Progenitor cell of endocrine pancreas (in vitro differentiated cells): ENCODE measurements around the gene PRR14L. TPM values are rescaled to one million over a fixed set of nuclear protein-coding genes. Genes with fewer than 3 reads are reported as not detected.

Experiments used
- DNase-seq: peaks from one replicate; pipeline ENCODE4 v3.0.0; 2021; ENCODE audit warnings: low spot score; ENCODE audit not compliant: unreplicated experiment
- H3K27ac Mint-ChIP-seq: 2 replicates; pipeline ENCODE4 v1.8.0; 2021; ENCODE audit warnings: mild to moderate bottlenecking, moderate library complexity, mixed read lengths
- H3K27me3 Mint-ChIP-seq: 2 replicates; pipeline ENCODE4 v1.8.0; 2021; ENCODE audit warnings: mixed read lengths
- H3K36me3 Mint-ChIP-seq: 2 replicates; pipeline ENCODE4 v1.8.0; 2022; ENCODE audit warnings: mixed read lengths; ENCODE audit not compliant: insufficient read depth
- H3K4me1 Mint-ChIP-seq: 2 replicates; pipeline ENCODE4 v1.8.0; 2021; ENCODE audit warnings: low read depth, mixed read lengths
- H3K4me3 Mint-ChIP-seq: 2 replicates; pipeline ENCODE4 v1.8.0; 2021; ENCODE audit warnings: low read depth, mild to moderate bottlenecking, moderate library complexity, mixed read lengths
- H3K9me3 Mint-ChIP-seq: 2 replicates; pipeline ENCODE4 v1.8.0; 2021; ENCODE audit warnings: low read depth, mixed read lengths
- CTCF ChIP-seq: fragments of 200-600 bp; sonication (generic); IDR thresholded peaks from one replicate; pipeline ENCODE4 v1.5.0; 2021; ENCODE audit warnings: antibody characterized with exemption, mild to moderate bottlenecking; ENCODE audit not compliant: unreplicated experiment
- total RNA-seq: library from RNA; stranded (reverse); gene quantifications from 2 replicates; pipeline ENCODE4 v1.2.1, GENCODE V29; 2021

Gene PRR14L
- total RNA-seq, 1 donor from 2014 or later = 87.2 TPM

GRCh38 chr22:31739795-31740201, 10.1 kb downstream of the PRR14L start:
- H3K27ac Mint-ChIP-seq = no peak overlapping the region
- no peak for TF ChIP-seq CTCF
- H3K4me3 Mint-ChIP-seq = no peak overlapping the region
- no peaks in the 10 kb centered on the region for H3K27me3 Mint-ChIP-seq
- DNase-seq = no peak
- H3K36me3 Mint-ChIP-seq = peaks cover 17% of the 10 kb centered on the region
- H3K9me3 Mint-ChIP-seq = no peaks in the 10 kb centered on the region
- H3K4me1 Mint-ChIP-seq = peaks cover 9% of the 10 kb centered on the region

- H3K4me1 Mint-ChIP-seq = peaks cover 20% of the 10 kb centered on the region
- H3K27ac Mint-ChIP-seq = no peak overlapping the region
- H3K27me3 Mint-ChIP-seq = no peaks in the 10 kb centered on the region
- no peak for TF ChIP-seq CTCF
- no peak overlapping the region for H3K4me3 Mint-ChIP-seq
- H3K9me3 Mint-ChIP-seq = no peaks in the 10 kb centered on the region
- H3K36me3 Mint-ChIP-seq = peaks cover 25% of the 10 kb centered on the region
- no peak for DNase-seq
Observed at GRCh38 chr22:31738566-31738965, 11.4 kb downstream of the PRR14L start.

GRCh38 chr22:31737932-31738331, 12.0 kb downstream of the PRR14L start:
- TF ChIP-seq CTCF = no peak
- no peak for DNase-seq
- H3K27me3 Mint-ChIP-seq = no peaks in the 10 kb centered on the region
- H3K36me3 Mint-ChIP-seq = peaks cover 25% of the 10 kb centered on the region
- H3K27ac Mint-ChIP-seq = peak overlapping the region; percentile 42
- H3K4me3 Mint-ChIP-seq = no peak overlapping the region
- peaks cover 22% of the 10 kb centered on the region for H3K4me1 Mint-ChIP-seq
- H3K9me3 Mint-ChIP-seq = no peaks in the 10 kb centered on the region

GRCh38 chr22:31736458-31736857, 13.5 kb downstream of the PRR14L start:
- Mint-ChIP-seq H3K4me1 (peaks cover 33% of the 10 kb centered on the region), H3K4me3 (no peak overlapping the region), H3K36me3 (peaks cover 18% of the 10 kb centered on the region), H3K27me3 (no peaks in the 10 kb centered on the region), H3K9me3 (no peaks in the 10 kb centered on the region), H3K27ac (no peak overlapping the region)
- no peak for TF ChIP-seq CTCF
- DNase-seq = no peak

- peaks cover 46% of the 10 kb centered on the region for H3K4me1 Mint-ChIP-seq
- H3K27me3 Mint-ChIP-seq = no peaks in the 10 kb centered on the region
- peak overlapping the region; percentile 73 for H3K27ac Mint-ChIP-seq
- no peaks in the 10 kb centered on the region for H3K9me3 Mint-ChIP-seq
- peaks cover 13% of the 10 kb centered on the region for H3K36me3 Mint-ChIP-seq
- no peak for TF ChIP-seq CTCF
- no peak overlapping the region for H3K4me3 Mint-ChIP-seq
- no peak for DNase-seq
Observed at GRCh38 chr22:31734512-31734911, 15.4 kb downstream of the PRR14L start.
